PC-3 (cell line): Measurements from ENCODE around the gene LRP1B. TPM values are rescaled to one million over a fixed set of nuclear protein-coding genes. Genes with fewer than 3 reads are reported as not detected.

ENCODE experiments used
- ATAC-seq: fragments of 200-7000 bp; cut with Tn5 transposase; 2 replicates; pipeline ENCODE4 v1.9.1; 2020; ENCODE audit warnings: mild to moderate bottlenecking, moderate library complexity
- BruUV-seq: library from RNA; stranded (reverse); fragments of 400-500 nt; replicated peaks from 2 replicates; lab custom pipeline; 2021; lab: Mats Ljungman, UMichigan
- CTCF ChIA-PET: fragments of 300-600 bp; sonication (Branson Sonifier 250); formaldehyde crosslinking; loops from one replicate; lab custom pipeline; 2022; ENCODE audit warnings: antibody characterized with exemption; lab: Charles Lee
- POLR2A ChIA-PET: fragments of 300-600 bp; sonication (Branson Sonifier 250); formaldehyde crosslinking; loops from one replicate; lab custom pipeline; 2022; ENCODE audit warnings: antibody characterized with exemption; ENCODE audit not compliant: unreplicated experiment; lab: Charles Lee
- DNase-seq: peaks from one replicate; pipeline ENCODE4 v3.0.0-alpha.2; 2015
- H2AFZ ChIP-seq: fragments of 300-600 bp; sonication (generic); 2 replicates; pipeline ENCODE4 v1.6.0; 2016; ENCODE audit warnings: antibody characterized with exemption, low read length
- H3F3A ChIP-seq: fragments of 300-600 bp; sonication (generic); one replicate; pipeline ENCODE4 v1.6.0; 2017; ENCODE audit warnings: antibody characterized with exemption, low read length, control low read depth, mild to moderate bottlenecking; ENCODE audit not compliant: unreplicated experiment
- H3K27ac ChIP-seq: fragments of 300-600 bp; sonication (generic); 2 replicates; pipeline ENCODE4 v1.5.1; 2016; ENCODE audit warnings: mild to moderate bottlenecking, low read length
- H3K27me3 ChIP-seq: fragments of 300-600 bp; sonication (generic); 2 replicates; pipeline ENCODE4 v1.6.1; 2016; ENCODE audit warnings: low read length, mixed read lengths
- H3K36me3 ChIP-seq: fragments of 300-600 bp; sonication (generic); 2 replicates; pipeline ENCODE4 v1.6.1; 2016; ENCODE audit warnings: low read depth, mixed run types, low read length, mixed read lengths
- H3K4me1 ChIP-seq: fragments of 300-600 bp; sonication (generic); 2 replicates; pipeline ENCODE4 v1.5.1; 2016; ENCODE audit warnings: low read length; ENCODE audit not compliant: insufficient read depth
- H3K4me2 ChIP-seq: fragments of 300-600 bp; sonication (generic); 2 replicates; pipeline ENCODE4 v1.6.0; 2016; ENCODE audit warnings: low read length
- H3K4me3 ChIP-seq: fragments of 300-600 bp; sonication (generic); 2 replicates; pipeline ENCODE4 v1.5.1; 2016; ENCODE audit warnings: mild to moderate bottlenecking, low read length, mixed read lengths
- H3K79me2 ChIP-seq: fragments of 300-600 bp; sonication (generic); 2 replicates; pipeline ENCODE4 v1.6.1; 2017; ENCODE audit warnings: low read length, mixed read lengths
- H3K9ac ChIP-seq: fragments of 300-600 bp; sonication (generic); 2 replicates; pipeline ENCODE4 v1.6.0; 2016; ENCODE audit warnings: mild to moderate bottlenecking, low read length
- H3K9me2 ChIP-seq: fragments of 300-600 bp; sonication (generic); replicated peaks from 2 replicates; pipeline ENCODE4 v1.6.1; 2016; ENCODE audit warnings: mixed run types, low read length, mixed read lengths
- H3K9me3 ChIP-seq: fragments of 300-600 bp; sonication (generic); 2 replicates; pipeline ENCODE4 v1.6.1; 2016; ENCODE audit warnings: low read length, mixed read lengths
- H4K20me1 ChIP-seq: fragments of 300-600 bp; sonication (generic); 2 replicates; pipeline ENCODE4 v1.6.1; 2016; ENCODE audit warnings: low read length, mixed read lengths
- EZH2 ChIP-seq: fragments of 300-600 bp; sonication (generic); IDR thresholded peaks from one replicate; pipeline ENCODE4 v1.6.1; 2017; ENCODE audit warnings: antibody characterized with exemption, mild to moderate bottlenecking, low read length; ENCODE audit not compliant: unreplicated experiment
- EZH2phosphoT487 ChIP-seq: fragments of 300-600 bp; sonication (generic); IDR thresholded peaks from 2 replicates; pipeline ENCODE4 v1.6.1; 2018; ENCODE audit warnings: mild to moderate bottlenecking, antibody characterized with exemption, low read length, borderline replicate concordance
- intact Hi-C: fragments of 100-400 bp; cut with micrococcal nuclease; formaldehyde crosslinking; loops from 2 replicates; pipeline ENCODE4 v1.9.0; 2023
- total RNA-seq: library from RNA; depleted of rRNA; stranded (reverse); fragments of >200 nt; gene quantifications from 2 replicates; pipeline ENCODE4 v1.2.3, GENCODE V29; 2014
- TF ChIP-seq, protein P1 (sequence below): fragments of 300-600 bp; sonication (generic); conservative IDR thresholded peaks from 2 replicates; pipeline ENCODE4 v1.5.1; 2017; ENCODE audit warnings: antibody characterized with exemption, low read depth, mild to moderate bottlenecking, low read length

LRP1B gene
- total RNA-seq, 1 experiment from 2014 or later, result 0.04 TPM

DNA sequence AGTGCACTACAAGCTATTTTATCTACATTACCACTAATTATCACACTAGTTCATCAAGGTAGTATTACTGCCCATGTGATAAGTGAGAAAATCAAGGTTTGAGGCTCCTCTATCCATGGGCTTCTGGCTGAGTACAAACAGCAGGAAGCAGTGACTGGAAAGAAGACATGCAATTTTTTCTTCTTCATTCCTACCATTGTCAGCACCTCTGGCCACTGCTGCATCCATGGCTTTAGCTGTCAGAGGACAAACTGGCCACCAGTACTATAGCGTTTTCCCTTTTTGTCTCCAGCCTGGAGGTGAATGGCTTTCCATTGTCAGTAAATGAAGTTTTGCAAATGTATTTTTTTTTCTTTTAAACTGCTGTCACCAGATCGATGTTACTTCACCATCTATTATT is 674.9 kb downstream of the LRP1B start:
- H3K27me3 ChIP-seq, result no peaks in the 10 kb centered on the region
- no peaks in the 10 kb centered on the region for H3K4me1 ChIP-seq
- DNase-seq (no peak), ATAC-seq (no peak)
- H2AFZ ChIP-seq, result no peak overlapping the region
- H3K9me3 ChIP-seq, result no peaks in the 10 kb centered on the region
- H3K79me2 ChIP-seq, result no peaks in the 10 kb centered on the region
- ChIA-PET CTCF (no interaction called here), POLR2A (no interaction called here)
- H4K20me1 ChIP-seq, result no peaks in the 10 kb centered on the region
- H3K36me3 ChIP-seq, result no peaks in the 10 kb centered on the region
- H3K9ac ChIP-seq, result no peak overlapping the region
- H3K9me2 ChIP-seq, result no peaks in the 10 kb centered on the region
- H3K27ac ChIP-seq, result no peak overlapping the region
- intact Hi-C loops, result loop anchor here (10.0 kb wide), 1 partner anchor 401 kb away; no protein-coding TSS in a partner anchor
- TF ChIP-seq, protein P1, sequence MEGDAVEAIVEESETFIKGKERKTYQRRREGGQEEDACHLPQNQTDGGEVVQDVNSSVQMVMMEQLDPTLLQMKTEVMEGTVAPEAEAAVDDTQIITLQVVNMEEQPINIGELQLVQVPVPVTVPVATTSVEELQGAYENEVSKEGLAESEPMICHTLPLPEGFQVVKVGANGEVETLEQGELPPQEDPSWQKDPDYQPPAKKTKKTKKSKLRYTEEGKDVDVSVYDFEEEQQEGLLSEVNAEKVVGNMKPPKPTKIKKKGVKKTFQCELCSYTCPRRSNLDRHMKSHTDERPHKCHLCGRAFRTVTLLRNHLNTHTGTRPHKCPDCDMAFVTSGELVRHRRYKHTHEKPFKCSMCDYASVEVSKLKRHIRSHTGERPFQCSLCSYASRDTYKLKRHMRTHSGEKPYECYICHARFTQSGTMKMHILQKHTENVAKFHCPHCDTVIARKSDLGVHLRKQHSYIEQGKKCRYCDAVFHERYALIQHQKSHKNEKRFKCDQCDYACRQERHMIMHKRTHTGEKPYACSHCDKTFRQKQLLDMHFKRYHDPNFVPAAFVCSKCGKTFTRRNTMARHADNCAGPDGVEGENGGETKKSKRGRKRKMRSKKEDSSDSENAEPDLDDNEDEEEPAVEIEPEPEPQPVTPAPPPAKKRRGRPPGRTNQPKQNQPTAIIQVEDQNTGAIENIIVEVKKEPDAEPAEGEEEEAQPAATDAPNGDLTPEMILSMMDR, result no peak
- no peak for TF ChIP-seq EZH2
- TF ChIP-seq EZH2phosphoT487, result no peak
- no TSS peak for BruUV-seq
- no peak overlapping the region for H3K4me3 ChIP-seq
- no peak overlapping the region for H3K4me2 ChIP-seq
- H3F3A ChIP-seq, result no peaks in the 10 kb centered on the region

DNA sequence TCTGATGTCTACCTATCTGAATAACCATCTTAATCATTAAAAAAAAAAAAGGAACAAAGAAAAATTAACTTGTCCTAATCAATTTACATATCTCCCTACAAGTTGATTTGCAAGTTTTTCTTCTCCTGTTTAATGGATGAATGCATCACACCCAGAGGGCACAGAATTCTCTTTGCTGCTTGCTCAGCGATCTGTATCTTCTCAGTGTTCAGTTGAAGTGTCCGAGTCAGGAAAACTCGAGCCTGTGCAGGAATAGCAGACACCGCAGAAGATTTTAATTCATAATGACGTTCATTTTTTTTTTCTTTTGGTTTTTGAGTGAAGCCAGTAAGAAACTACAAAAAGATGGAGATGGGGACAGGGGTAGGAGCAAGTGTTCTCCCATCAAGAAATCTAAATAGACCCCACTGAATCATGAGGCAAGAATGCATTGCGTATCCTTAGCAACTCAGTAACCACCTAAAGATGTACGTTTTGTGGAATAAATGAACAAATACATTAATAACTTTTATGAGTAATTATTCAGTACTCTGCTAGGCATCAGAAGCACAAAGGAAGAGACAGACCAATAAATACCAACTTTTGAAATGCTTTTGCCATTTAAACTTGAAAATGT is 675.5 kb downstream of the LRP1B start:
- no TSS peak for BruUV-seq
- H3K4me1 ChIP-seq, result no peaks in the 10 kb centered on the region
- H3K4me3 ChIP-seq, result no peak overlapping the region
- H3K9me2 ChIP-seq, result no peaks in the 10 kb centered on the region
- TF ChIP-seq, protein P1, result no peak
- TF ChIP-seq EZH2, result no peak
- TF ChIP-seq EZH2phosphoT487, result no peak
- no peaks in the 10 kb centered on the region for H4K20me1 ChIP-seq
- ChIA-PET POLR2A (no interaction called here), CTCF (no interaction called here)
- ATAC-seq, result no peak
- H3K27ac ChIP-seq, result no peak overlapping the region
- H3K4me2 ChIP-seq, result no peak overlapping the region
- H3K36me3 ChIP-seq, result no peaks in the 10 kb centered on the region
- no peak overlapping the region for H3K9ac ChIP-seq
- intact Hi-C loops, result loop anchor here (10.0 kb wide), 1 partner anchor 401 kb away; no protein-coding TSS in a partner anchor
- no peaks in the 10 kb centered on the region for H3F3A ChIP-seq
- no peaks in the 10 kb centered on the region for H3K9me3 ChIP-seq
- H2AFZ ChIP-seq, result no peak overlapping the region
- H3K27me3 ChIP-seq, result no peaks in the 10 kb centered on the region
- DNase-seq, result peak; percentile 35
- H3K79me2 ChIP-seq, result no peaks in the 10 kb centered on the region

DNA sequence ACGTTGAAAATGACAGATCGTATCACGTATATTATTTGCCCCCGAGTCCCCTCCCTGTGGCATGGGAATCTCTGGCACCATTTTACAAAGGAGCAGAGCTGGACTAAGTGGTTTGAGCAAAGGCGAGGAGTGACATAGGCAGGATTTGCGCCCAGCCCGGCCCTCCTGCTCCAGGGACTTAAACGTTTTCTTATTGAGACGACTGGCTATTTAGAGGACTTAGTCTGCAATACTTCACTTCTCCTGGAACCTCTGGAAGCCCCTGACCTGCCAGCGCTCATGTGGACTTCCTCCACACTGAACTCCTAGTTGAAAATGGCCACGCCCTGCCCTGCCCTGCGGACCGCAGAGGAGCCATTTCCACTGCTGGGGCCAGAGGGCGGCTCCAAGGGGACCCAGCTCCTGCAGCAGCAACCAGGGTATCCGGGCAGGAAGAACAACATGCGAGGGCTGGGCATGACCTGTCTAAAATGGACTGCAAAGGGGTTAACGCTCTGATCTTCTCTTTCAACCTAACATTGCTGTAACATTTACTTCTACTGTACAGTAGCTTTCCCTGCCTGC is 690.7 kb downstream of the LRP1B start:
- Histone ChIP-seq H3K9me2 (no peaks in the 10 kb centered on the region), H3K4me3 (no peak overlapping the region), H3K27me3 (no peaks in the 10 kb centered on the region), H3K9me3 (no peaks in the 10 kb centered on the region), H3K79me2 (no peaks in the 10 kb centered on the region), H4K20me1 (no peaks in the 10 kb centered on the region), H2AFZ (no peak overlapping the region), H3K4me1 (no peaks in the 10 kb centered on the region), H3F3A (no peaks in the 10 kb centered on the region), H3K27ac (no peak overlapping the region), H3K4me2 (no peak overlapping the region), H3K9ac (no peak overlapping the region), H3K36me3 (no peaks in the 10 kb centered on the region)
- ATAC-seq (no peak), DNase-seq (no peak)
- ChIA-PET POLR2A (interaction anchor here (0.6 kb wide), 1 partner anchor 11 kb away, joined by 7 read pairs; no protein-coding TSS in a partner anchor), CTCF (no interaction called here)
- intact Hi-C loops, result no loop called here
- TF ChIP-seq EZH2 (no peak), EZH2phosphoT487 (no peak)
- TF ChIP-seq, protein P1, result no peak
- BruUV-seq, result no TSS peak
